Heart left ventricle (tissue), 16 donors: ENCODE data around the gene ZNRF4. TPM values are rescaled to one million over a fixed set of nuclear protein-coding genes. Genes with fewer than 3 reads are reported as not detected.

Experiments used
- ATAC-seq, 4 donors: fragments of 200-7000 bp; cut with Tn5 transposase; one replicate each; pipeline ENCODE4 v1.9.1; 2020 to 2022; ENCODE audit warnings: moderate library complexity in 4 of 4, mild to moderate bottlenecking in 3 of 4, moderate number of reproducible peaks in 1 of 4
- DNase-seq, 5 donors: peaks; one replicate each; pipeline ENCODE4 v3.0.0-alpha.2; 2020
- H3K27ac ChIP-seq, 12 donors: fragments of 200-600 bp; sonication (generic) in 4 of 12; one replicate each; pipeline versions ENCODE4 v1.5.0 to v1.8.0; 2016 to 2022; ENCODE audit warnings: mild to moderate bottlenecking in 2 of 12
- H3K27me3 ChIP-seq, 9 donors: fragments of 200-600 bp; sonication (generic) in 2 of 9; one replicate each; pipeline versions ENCODE4 v1.5.1 to v1.8.0; 2016 to 2022; ENCODE audit warnings: mild to moderate bottlenecking in 3 of 9
- H3K36me3 ChIP-seq, 9 donors: fragments of 200-600 bp; sonication (generic) in 2 of 9; one replicate each; pipeline versions ENCODE4 v1.5.0 to v1.8.0; 2018 to 2022; ENCODE audit warnings: mild to moderate bottlenecking in 2 of 9
- H3K4me1 ChIP-seq, 12 donors: fragments of 200-600 bp; sonication (generic) in 4 of 12; one replicate each; pipeline versions ENCODE4 v1.5.0 to v1.8.0; 2016 to 2022; ENCODE audit warnings: mild to moderate bottlenecking in 3 of 12
- H3K4me3 ChIP-seq, 12 donors: fragments of 200-600 bp; sonication (generic) in 4 of 12; one replicate each; pipeline versions ENCODE4 v1.5.0 to v1.8.0; 2017 to 2022; ENCODE audit warnings: mild to moderate bottlenecking in 9 of 12, moderate library complexity in 4 of 12
- H3K9me3 ChIP-seq, 12 donors: fragments of 200-600 bp; sonication (generic) in 4 of 12; one replicate each; pipeline versions ENCODE4 v1.5.0 to v1.8.0; 2016 to 2022; ENCODE audit warnings: mild to moderate bottlenecking in 1 of 12
- CTCF ChIP-seq, 12 donors: fragments of 200-600 bp; sonication (generic) in 4 of 12; IDR thresholded peaks; one replicate each; pipeline versions ENCODE4 v1.5.0 to v1.8.0; 2018 to 2022; ENCODE audit warnings: antibody characterized with exemption in 12 of 12, mild to moderate bottlenecking in 5 of 12
- POLR2A ChIP-seq, 2 donors: fragments of 450-650 bp; IDR thresholded peaks; one replicate each; pipeline ENCODE4 v1.6.1; 2017; ENCODE audit warnings: antibody characterized with exemption in 2 of 2, mild to moderate bottlenecking in 2 of 2, moderate library complexity in 2 of 2
- WGBS, 4 donors: extraction: QIAGEN DNeasy Blood & Tissue Kit in 2 of 4; methylation state at CpG; one replicate each; pipeline versions ENCODE4 v1.1.5 to v1.1.7; 2013 to 2018; 5-methylcytosine and 5-hydroxymethylcytosine counted together
- intact Hi-C, 10 donors: fragments of 100-400 bp; cut with DNase I; formaldehyde crosslinking; loops; one replicate each; pipeline versions ENCODE4 v1.11.1 to v1.14.2; 2022
- polyA plus RNA-seq, 2 donors: library from polyadenylated mRNA; stranded (reverse); fragments of 200-250 nt; gene quantifications; one replicate each; pipeline ENCODE4 v1.2.3, GENCODE V29; 2013
- total RNA-seq, 9 donors: library from RNA; depleted of rRNA in 2 of 9; stranded (reverse); fragments of >200 nt in 2 of 9; fragmentation: NEBNext Ultra II Directional in 3 of 9; extraction: Animal tissue kit (Norgen Biotek cat#: 25700) in 3 of 9; gene quantifications; one replicate each; pipeline versions ENCODE4 v1.1.0 to v1.2.4, GENCODE V29; 2016 to 2023
- donor health status: ischemic (EF 13 %, LVEDD 7.1; RV severe dilation, severe dysfunction).
- donor health status: healthy with polysubstance abuse.
- donor health status: DM: no; HTN: yes; CAD: no.
- donor health status: DM: no; HTN: no; CAD: no.
- donor health status: ischemic (EF 25% LVEDD 6.9; RV normal size, moderate dysfunction).
- donor health status: ischemic (EF 25% LVEDD 5.7; RV mildly dilated, moderate dysfunction).
- donor health status: healthy.
- donor health status: DM: yes; HTN: yes; CAD: no.
- donor health status: ischemic (EF 35%, LVEDD 5.7; RV mildly dilated, moderate dysfunction).
- donor health status: nonischemic (EF 11% LVEDD 7.7; RV severe dilation, severe dysfunction).
- donor health status: DM: yes; HTN: yes; CAD: no.
- donor health status: PGD.
- donor health status: ischemic (EF 29% LVEDD 5.4; RV normal size, mild dysfunction).
- donor health status: nonischemic (EF 23%, LVEDD 6.1; RV moderate dilation, normal function).

ZNRF4 gene
- total and polyA plus RNA-seq, 11 donors: not detected

- Histone ChIP-seq H3K36me3 (no peaks in the 10 kb centered on the region), H3K27me3 (peaks cover 0 to 20% (median 0%) of the 10 kb centered on the region in 9 donors), H3K27ac (no peak overlapping the region), H3K4me1 (peaks cover 0 to 2% (median 0%) of the 10 kb centered on the region in 12 donors), H3K4me3 (no peak overlapping the region), H3K9me3 (no peaks in the 10 kb centered on the region)
- intact Hi-C loops: no loop called here
- ATAC-seq (no peak), DNase-seq (no peak)
- TF ChIP-seq POLR2A (IDR thresholded peaks at IDR 0.05) (no peak), CTCF (IDR thresholded peaks at IDR 0.05) (no peak)
- 77 to 81% (median 77%) methylated on average over 16 of the region's 16 CpGs for WGBS, 4 donors
These were observed 17.1 kb downstream of the ZNRF4 start for GRCh38 chr19:5472286-5472685.

- 87 to 93% (median 89%) methylated on average over 3 to 5 of the region's 5 CpGs for WGBS, 4 donors
- no peaks in the 10 kb centered on the region for H3K9me3 ChIP-seq
- peaks cover 2 to 30% (median 8%) of the 10 kb centered on the region in 9 donors for H3K27me3 ChIP-seq
- no peak for ATAC-seq
- peak in 1 of 5 donors; percentile 28 for DNase-seq
- TF ChIP-seq CTCF (IDR thresholded peaks at IDR 0.05) (no peak), POLR2A (IDR thresholded peaks at IDR 0.05) (no peak)
- no peak overlapping the region for H3K4me3 ChIP-seq
- H3K4me1 ChIP-seq: no peaks in the 10 kb centered on the region
- H3K36me3 ChIP-seq: no peaks in the 10 kb centered on the region
- H3K27ac ChIP-seq: no peak overlapping the region
- intact Hi-C loops: no loop called here
These were observed 18.4 kb downstream of the ZNRF4 start for GRCh38 chr19:5473646-5474045.

- Histone ChIP-seq H3K4me1 (no peaks in the 10 kb centered on the region), H3K27ac (no peak overlapping the region), H3K9me3 (peaks cover 0 to 17% (median 11%) of the 10 kb centered on the region in 12 donors), H3K4me3 (no peak overlapping the region), H3K36me3 (no peaks in the 10 kb centered on the region), H3K27me3 (peaks cover 4 to 52% (median 22%) of the 10 kb centered on the region in 9 donors)
- no peak for ATAC-seq
- TF ChIP-seq POLR2A (IDR thresholded peaks at IDR 0.05): no peak
- TF ChIP-seq CTCF (IDR thresholded peaks at IDR 0.05): no peak
- intact Hi-C loops: no loop called here
- peak in 1 of 5 donors; percentile 47 for DNase-seq
- 36 to 40% (median 37%) methylated on average over 13 of the region's 13 CpGs for WGBS, 4 donors
These were observed 22.4 kb downstream of the ZNRF4 start for GRCh38 chr19:5477451-5478215.

- DNase-seq (peak in 1 of 5 donors; percentile 24), ATAC-seq (no peak)
- Histone ChIP-seq H3K9me3 (peaks cover 0 to 21% (median 12%) of the 10 kb centered on the region in 12 donors), H3K27me3 (peaks cover 4 to 59% (median 22%) of the 10 kb centered on the region in 9 donors), H3K27ac (no peak overlapping the region), H3K4me3 (no peak overlapping the region), H3K36me3 (no peaks in the 10 kb centered on the region), H3K4me1 (no peaks in the 10 kb centered on the region)
- TF ChIP-seq CTCF (IDR thresholded peaks at IDR 0.05) (no peak), POLR2A (IDR thresholded peaks at IDR 0.05) (no peak)
- 29 to 31% (median 30%) methylated on average over 28 to 31 of the region's 32 CpGs for WGBS, 4 donors
- intact Hi-C loops: no loop called here
These were observed 23.2 kb downstream of the ZNRF4 start for GRCh38 chr19:5478241-5478924.
